Measurements from ENCODE around the gene TULP3. TPM values are rescaled to one million over a fixed set of nuclear protein-coding genes. Genes with fewer than 3 reads are reported as not detected.

TULP3 gene
- total and polyA plus RNA-seq, 2 of the 8 experiments (the other 6 are each of a cell fraction or from before 2014, with no cell fraction given): 18.4 to 21.2 TPM

DNA sequence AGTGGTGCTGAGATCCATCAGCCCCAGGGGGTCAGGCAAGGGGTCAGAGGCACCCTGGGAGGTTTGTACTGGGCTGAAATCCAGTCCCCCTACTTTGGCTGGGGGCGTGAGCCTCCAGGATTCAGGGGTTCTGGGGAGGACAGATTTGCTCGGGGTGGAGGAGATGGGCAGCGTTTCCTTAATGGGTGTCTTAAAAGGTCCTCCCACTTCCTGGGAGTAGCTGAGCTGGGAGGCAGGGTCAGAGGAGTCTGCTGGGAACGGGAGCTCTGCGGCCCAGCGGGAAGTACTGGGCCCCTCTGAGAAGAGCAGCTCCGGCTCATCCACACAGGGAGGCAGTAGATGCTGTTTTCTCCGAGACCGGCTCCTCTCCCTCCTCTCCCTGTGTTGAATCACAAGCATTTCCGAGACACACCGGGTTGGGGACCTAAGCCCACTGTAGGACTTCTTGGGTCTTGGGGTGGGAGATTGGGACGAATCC lies 31.7 kb upstream of the TULP3 start (continued):
- TF ChIP-seq, protein P1, sequence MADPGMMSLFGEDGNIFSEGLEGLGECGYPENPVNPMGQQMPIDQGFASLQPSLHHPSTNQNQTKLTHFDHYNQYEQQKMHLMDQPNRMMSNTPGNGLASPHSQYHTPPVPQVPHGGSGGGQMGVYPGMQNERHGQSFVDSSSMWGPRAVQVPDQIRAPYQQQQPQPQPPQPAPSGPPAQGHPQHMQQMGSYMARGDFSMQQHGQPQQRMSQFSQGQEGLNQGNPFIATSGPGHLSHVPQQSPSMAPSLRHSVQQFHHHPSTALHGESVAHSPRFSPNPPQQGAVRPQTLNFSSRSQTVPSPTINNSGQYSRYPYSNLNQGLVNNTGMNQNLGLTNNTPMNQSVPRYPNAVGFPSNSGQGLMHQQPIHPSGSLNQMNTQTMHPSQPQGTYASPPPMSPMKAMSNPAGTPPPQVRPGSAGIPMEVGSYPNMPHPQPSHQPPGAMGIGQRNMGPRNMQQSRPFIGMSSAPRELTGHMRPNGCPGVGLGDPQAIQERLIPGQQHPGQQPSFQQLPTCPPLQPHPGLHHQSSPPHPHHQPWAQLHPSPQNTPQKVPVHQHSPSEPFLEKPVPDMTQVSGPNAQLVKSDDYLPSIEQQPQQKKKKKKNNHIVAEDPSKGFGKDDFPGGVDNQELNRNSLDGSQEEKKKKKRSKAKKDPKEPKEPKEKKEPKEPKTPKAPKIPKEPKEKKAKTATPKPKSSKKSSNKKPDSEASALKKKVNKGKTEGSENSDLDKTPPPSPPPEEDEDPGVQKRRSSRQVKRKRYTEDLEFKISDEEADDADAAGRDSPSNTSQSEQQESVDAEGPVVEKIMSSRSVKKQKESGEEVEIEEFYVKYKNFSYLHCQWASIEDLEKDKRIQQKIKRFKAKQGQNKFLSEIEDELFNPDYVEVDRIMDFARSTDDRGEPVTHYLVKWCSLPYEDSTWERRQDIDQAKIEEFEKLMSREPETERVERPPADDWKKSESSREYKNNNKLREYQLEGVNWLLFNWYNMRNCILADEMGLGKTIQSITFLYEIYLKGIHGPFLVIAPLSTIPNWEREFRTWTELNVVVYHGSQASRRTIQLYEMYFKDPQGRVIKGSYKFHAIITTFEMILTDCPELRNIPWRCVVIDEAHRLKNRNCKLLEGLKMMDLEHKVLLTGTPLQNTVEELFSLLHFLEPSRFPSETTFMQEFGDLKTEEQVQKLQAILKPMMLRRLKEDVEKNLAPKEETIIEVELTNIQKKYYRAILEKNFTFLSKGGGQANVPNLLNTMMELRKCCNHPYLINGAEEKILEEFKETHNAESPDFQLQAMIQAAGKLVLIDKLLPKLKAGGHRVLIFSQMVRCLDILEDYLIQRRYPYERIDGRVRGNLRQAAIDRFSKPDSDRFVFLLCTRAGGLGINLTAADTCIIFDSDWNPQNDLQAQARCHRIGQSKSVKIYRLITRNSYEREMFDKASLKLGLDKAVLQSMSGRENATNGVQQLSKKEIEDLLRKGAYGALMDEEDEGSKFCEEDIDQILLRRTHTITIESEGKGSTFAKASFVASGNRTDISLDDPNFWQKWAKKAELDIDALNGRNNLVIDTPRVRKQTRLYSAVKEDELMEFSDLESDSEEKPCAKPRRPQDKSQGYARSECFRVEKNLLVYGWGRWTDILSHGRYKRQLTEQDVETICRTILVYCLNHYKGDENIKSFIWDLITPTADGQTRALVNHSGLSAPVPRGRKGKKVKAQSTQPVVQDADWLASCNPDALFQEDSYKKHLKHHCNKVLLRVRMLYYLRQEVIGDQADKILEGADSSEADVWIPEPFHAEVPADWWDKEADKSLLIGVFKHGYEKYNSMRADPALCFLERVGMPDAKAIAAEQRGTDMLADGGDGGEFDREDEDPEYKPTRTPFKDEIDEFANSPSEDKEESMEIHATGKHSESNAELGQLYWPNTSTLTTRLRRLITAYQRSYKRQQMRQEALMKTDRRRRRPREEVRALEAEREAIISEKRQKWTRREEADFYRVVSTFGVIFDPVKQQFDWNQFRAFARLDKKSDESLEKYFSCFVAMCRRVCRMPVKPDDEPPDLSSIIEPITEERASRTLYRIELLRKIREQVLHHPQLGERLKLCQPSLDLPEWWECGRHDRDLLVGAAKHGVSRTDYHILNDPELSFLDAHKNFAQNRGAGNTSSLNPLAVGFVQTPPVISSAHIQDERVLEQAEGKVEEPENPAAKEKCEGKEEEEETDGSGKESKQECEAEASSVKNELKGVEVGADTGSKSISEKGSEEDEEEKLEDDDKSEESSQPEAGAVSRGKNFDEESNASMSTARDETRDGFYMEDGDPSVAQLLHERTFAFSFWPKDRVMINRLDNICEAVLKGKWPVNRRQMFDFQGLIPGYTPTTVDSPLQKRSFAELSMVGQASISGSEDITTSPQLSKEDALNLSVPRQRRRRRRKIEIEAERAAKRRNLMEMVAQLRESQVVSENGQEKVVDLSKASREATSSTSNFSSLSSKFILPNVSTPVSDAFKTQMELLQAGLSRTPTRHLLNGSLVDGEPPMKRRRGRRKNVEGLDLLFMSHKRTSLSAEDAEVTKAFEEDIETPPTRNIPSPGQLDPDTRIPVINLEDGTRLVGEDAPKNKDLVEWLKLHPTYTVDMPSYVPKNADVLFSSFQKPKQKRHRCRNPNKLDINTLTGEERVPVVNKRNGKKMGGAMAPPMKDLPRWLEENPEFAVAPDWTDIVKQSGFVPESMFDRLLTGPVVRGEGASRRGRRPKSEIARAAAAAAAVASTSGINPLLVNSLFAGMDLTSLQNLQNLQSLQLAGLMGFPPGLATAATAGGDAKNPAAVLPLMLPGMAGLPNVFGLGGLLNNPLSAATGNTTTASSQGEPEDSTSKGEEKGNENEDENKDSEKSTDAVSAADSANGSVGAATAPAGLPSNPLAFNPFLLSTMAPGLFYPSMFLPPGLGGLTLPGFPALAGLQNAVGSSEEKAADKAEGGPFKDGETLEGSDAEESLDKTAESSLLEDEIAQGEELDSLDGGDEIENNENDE (IDR thresholded peaks at IDR 0.05; ENCODE audit: insufficient replicate concordance, low read length): no peak
- TF ChIP-seq SRF (IDR thresholded peaks at IDR 0.05; ENCODE audit: low read depth, low read length) (no peak), RFX5 (IDR thresholded peaks at IDR 0.05; ENCODE audit: borderline replicate concordance, low read depth, low read length) (no peak), SIN3A (conservative IDR thresholded peaks at IDR 0.05 in 1 of 2, IDR thresholded peaks at IDR 0.05 in 1 of 2; ENCODE audit: low read depth in 1 of 2, low read length in 2 of 2) (no peak), TAF7 (optimal IDR thresholded peaks at IDR 0.05; ENCODE audit: borderline replicate concordance, low read depth, low read length) (no peak), TCF12 (IDR thresholded peaks at IDR 0.05; ENCODE audit: low read depth, low read length) (no peak)
- TF ChIP-seq, protein P2, sequence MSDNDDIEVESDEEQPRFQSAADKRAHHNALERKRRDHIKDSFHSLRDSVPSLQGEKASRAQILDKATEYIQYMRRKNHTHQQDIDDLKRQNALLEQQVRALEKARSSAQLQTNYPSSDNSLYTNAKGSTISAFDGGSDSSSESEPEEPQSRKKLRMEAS (IDR thresholded peaks at IDR 0.05): no peak
- TF ChIP-seq, protein P3, sequence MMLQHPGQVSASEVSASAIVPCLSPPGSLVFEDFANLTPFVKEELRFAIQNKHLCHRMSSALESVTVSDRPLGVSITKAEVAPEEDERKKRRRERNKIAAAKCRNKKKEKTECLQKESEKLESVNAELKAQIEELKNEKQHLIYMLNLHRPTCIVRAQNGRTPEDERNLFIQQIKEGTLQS (IDR thresholded peaks at IDR 0.05; ENCODE audit: insufficient read depth, low read depth, low read length): no peak
